ENCODE results near the gene ERBB2. TPM values are rescaled to one million over a fixed set of nuclear protein-coding genes. Genes with fewer than 3 reads are reported as not detected.
A peak's percentile ranks its signal among the peaks of the same experiment; 100 is the strongest.
"Not testable (repeated sequence)": the region's sequence is repeated elsewhere in the genome, so short reads cannot be mapped to it uniquely, and the experiment has no call there.

The ERBB2 gene
- total RNA-seq, 1 donor from 2014 or later, result 96.1 TPM

DNA sequence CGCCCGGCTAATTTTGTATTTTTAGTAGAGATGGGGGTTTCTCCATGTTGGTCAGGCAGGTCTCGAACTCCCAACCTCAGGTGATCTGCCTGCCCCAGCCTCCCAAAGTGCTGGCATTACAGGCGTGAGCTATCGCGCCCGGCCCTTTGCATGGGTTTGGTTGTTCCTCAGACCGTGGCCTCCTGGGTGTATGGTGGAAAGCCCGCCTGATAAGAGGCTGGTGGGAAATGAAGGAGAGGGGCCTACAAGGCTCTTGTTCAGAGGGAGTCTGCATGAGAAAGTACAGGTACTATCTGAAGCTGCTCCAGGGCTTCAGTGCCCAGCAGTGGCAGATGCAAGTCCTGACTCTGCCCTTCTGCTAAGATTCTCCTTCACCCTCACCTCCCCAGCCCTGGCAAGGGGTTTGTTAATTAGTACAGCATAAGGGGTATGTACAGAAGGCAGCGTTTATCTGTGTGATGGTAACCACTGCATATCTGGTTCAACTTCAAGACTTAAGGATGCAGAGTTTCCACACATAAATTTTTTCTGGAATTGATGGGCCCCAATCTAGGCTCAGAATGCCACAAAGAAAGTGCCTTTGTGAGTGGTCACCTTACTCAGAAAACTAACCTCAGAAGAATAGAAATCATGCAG lies 62.1 kb downstream of the ERBB2 start:
- intact Hi-C loops (cut with DNase I), result no loop called here
- TF ChIP-seq, protein P1, sequence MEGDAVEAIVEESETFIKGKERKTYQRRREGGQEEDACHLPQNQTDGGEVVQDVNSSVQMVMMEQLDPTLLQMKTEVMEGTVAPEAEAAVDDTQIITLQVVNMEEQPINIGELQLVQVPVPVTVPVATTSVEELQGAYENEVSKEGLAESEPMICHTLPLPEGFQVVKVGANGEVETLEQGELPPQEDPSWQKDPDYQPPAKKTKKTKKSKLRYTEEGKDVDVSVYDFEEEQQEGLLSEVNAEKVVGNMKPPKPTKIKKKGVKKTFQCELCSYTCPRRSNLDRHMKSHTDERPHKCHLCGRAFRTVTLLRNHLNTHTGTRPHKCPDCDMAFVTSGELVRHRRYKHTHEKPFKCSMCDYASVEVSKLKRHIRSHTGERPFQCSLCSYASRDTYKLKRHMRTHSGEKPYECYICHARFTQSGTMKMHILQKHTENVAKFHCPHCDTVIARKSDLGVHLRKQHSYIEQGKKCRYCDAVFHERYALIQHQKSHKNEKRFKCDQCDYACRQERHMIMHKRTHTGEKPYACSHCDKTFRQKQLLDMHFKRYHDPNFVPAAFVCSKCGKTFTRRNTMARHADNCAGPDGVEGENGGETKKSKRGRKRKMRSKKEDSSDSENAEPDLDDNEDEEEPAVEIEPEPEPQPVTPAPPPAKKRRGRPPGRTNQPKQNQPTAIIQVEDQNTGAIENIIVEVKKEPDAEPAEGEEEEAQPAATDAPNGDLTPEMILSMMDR (IDR thresholded peaks at IDR 0.05), result no peak
- no peaks in the 10 kb centered on the region for H3K4me1 ChIP-seq
- no peaks in the 10 kb centered on the region for H3K9me3 ChIP-seq
- H3K36me3 ChIP-seq, result peaks cover 4% of the 10 kb centered on the region
- H3K27me3 ChIP-seq (ENCODE audit: low read depth), result peaks cover 15% of the 10 kb centered on the region
- no peak overlapping the region for H3K27ac ChIP-seq
- ATAC-seq (no peak), DNase-seq (no peak)
- no peak overlapping the region for H3K4me3 ChIP-seq

DNA sequence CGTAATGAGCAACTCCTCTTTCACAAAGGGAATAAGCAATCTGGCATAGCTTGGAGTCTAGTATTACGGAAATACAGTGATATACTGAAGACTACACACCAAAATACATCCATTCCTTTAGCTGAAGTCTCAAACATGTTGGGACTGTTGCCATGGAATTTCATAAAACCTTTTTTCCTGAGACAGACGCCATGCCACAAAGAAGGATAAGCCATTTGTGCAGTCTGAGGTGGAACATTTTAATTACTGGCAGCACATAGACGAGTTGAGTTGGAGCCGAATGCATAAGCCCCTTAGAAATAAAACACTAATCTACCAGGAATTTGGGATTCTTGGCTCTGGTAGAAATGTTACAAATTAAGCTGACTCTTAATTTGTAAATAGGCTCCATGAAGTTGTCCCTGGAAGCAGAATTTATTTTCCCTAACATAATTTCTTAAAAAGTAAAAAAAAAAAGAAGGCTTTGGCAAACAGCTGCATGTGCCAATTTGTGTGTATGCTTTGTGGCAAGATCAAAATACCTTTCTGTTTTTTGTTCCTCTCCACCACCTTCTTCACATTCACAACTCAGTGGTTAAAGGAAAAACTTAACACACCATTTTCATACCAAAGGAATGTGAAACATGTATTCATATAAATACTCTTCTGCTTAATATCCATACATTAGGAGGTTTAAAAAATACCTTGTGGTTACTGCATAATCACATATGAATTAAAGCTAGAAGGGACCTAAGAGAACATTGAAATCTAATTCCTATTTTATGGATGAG lies 63.4 kb downstream of the ERBB2 start:
- peaks cover 15% of the 10 kb centered on the region for H3K27me3 ChIP-seq (ENCODE audit: low read depth)
- H3K4me3 ChIP-seq, result no peak overlapping the region
- DNase-seq, result no peak
- no peak overlapping the region for H3K27ac ChIP-seq
- TF ChIP-seq, protein P1 (IDR thresholded peaks at IDR 0.05), result no peak
- no peaks in the 10 kb centered on the region for H3K4me1 ChIP-seq
- peaks cover 4% of the 10 kb centered on the region for H3K36me3 ChIP-seq
- no peaks in the 10 kb centered on the region for H3K9me3 ChIP-seq
- intact Hi-C loops (cut with DNase I), result no loop called here
- ATAC-seq, result no peak

DNA sequence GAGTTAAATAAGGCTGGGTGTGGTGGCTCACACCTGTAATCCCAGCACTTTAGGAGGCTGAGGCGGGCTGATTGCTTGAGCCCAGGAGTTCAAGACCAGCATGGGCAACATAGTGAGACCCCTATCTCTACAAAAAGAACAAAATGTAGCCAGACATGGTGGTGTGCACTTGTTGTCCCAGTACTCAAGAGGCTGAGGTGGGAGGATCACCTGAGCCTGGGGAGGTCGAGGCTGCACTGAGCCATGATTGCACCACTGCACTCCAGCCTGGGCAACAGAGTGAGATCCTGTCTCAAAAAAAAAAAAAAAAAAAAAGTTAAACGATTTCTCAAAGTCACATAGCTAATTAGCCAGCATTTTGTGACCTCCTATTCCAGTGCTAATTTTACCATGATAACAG lies 64.3 kb downstream of the ERBB2 start:
- intact Hi-C loops (cut with DNase I); H3K9me3 ChIP-seq; ATAC-seq: not testable (repeated sequence)

DNA sequence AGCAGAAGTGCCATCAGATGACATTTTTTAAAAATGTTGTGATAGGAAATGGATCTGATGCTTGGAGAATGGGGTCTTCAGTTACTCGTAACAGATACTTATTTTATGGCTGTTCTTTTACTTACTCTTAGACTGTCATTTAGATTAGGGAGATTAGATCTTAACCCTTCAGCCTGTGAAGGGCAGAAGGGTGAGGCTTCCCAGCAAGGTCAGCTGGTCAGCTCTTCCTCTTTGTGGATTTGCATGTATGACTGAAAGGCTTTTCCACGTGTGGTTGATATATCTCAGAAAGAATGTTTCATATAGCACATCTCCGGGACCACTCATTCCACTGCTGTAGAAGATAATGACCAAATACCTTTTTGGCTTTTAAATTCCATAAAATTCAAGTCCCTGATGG lies 65.3 kb downstream of the ERBB2 start:
- no peak overlapping the region for H3K4me3 ChIP-seq
- no peak overlapping the region for H3K27ac ChIP-seq
- peaks cover 4% of the 10 kb centered on the region for H3K36me3 ChIP-seq
- no peak for ATAC-seq
- TF ChIP-seq, protein P1 (IDR thresholded peaks at IDR 0.05), result no peak
- H3K27me3 ChIP-seq (ENCODE audit: low read depth), result peaks cover 15% of the 10 kb centered on the region
- intact Hi-C loops (cut with DNase I), result no loop called here
- H3K9me3 ChIP-seq, result no peaks in the 10 kb centered on the region
- no peak for DNase-seq
- no peaks in the 10 kb centered on the region for H3K4me1 ChIP-seq

More for the DNA sequence above, 64.3 kb downstream of the ERBB2 start:
- H3K36me3 ChIP-seq, H3K4me1 ChIP-seq, DNase-seq, H3K4me3 ChIP-seq, H3K27ac ChIP-seq: not testable (repeated sequence)
- H3K27me3 ChIP-seq (ENCODE audit: low read depth), result peaks cover 15% of the 10 kb centered on the region

DNA sequence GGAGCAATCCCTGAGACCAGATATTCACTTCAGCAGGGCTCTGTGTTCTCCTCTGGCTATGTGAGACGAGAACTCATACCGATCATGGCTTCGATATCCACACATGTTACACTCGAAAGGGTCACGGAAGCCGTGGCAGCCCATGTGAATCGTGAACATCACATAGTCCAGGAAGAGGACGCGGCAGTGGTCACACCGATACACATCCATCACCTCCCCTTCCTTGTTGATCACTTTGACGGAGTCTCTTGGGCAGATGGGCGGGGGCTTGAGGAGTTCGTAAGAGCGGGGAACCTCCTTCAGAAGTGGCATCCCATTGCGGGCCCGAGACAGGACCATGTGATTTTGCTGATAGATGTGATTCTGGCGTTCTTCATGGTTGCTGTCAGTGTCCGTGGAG lies 65.9 kb downstream of the ERBB2 start:
- H3K4me1 ChIP-seq, result no peaks in the 10 kb centered on the region
- TF ChIP-seq, protein P1 (IDR thresholded peaks at IDR 0.05), result no peak
- ATAC-seq, result no peak
- DNase-seq, result no peak
- H3K36me3 ChIP-seq, result peaks cover 4% of the 10 kb centered on the region
- peaks cover 14% of the 10 kb centered on the region for H3K27me3 ChIP-seq (ENCODE audit: low read depth)
- H3K4me3 ChIP-seq, result no peak overlapping the region
- intact Hi-C loops (cut with DNase I), result no loop called here
- H3K9me3 ChIP-seq, result no peaks in the 10 kb centered on the region
- H3K27ac ChIP-seq, result no peak overlapping the region

DNA sequence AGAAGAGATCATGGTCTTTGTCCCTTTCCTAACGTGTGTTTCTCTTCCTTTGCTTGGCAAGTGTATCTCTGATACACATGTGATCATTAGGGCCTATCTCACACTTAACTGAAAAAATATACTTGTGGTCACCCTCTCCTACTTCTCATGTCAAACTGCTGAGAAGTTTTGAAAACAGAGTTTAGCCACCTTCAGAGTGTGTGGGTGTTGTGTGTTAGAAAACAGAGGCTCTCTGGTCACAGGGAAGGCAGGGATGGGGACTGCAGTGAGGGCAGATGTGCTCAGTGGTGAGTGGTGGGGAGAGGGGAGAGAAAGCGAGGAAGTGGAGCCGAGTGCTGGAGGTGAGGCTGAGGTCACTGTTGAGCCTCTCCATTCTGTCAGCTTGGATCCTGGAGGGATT lies 67.3 kb downstream of the ERBB2 start:
- DNase-seq, result no peak
- H3K9me3 ChIP-seq, result no peaks in the 10 kb centered on the region
- TF ChIP-seq, protein P1 (IDR thresholded peaks at IDR 0.05), result no peak
- peaks cover 4% of the 10 kb centered on the region for H3K36me3 ChIP-seq
- no peak overlapping the region for H3K4me3 ChIP-seq
- peaks cover 4% of the 10 kb centered on the region for H3K27me3 ChIP-seq (ENCODE audit: low read depth)
- no peak overlapping the region for H3K27ac ChIP-seq
- intact Hi-C loops (cut with DNase I), result no loop called here
- H3K4me1 ChIP-seq, result no peaks in the 10 kb centered on the region
- ATAC-seq, result peak in 1 of 2 donors; percentile 34

Measured in lower lobe of right lung (tissue), 2 donors.